ENCODE results near the gene STIP1. TPM values are rescaled to one million over a fixed set of nuclear protein-coding genes. Genes with fewer than 3 reads are reported as not detected.

The STIP1 gene
- total and polyA plus RNA-seq, 7 donors, result 124 to 207 (median 171) TPM

GRCh38 chr11:64207256-64208085 lies 21.5 kb downstream of the STIP1 start:
- Histone ChIP-seq H3K4me3 (peak overlapping the region; percentile 58), H3K9me3 (no peaks in the 10 kb centered on the region), H3K4me1 (peaks cover 11% of the 10 kb centered on the region), H3K36me3 (ENCODE audit: insufficient read depth in 1 of 2, low read depth in 1 of 2) (peaks cover 7 to 56% of the 10 kb centered on the region in 2 donors), H3K27ac (peak overlapping the region; percentile 71), H3K27me3 (ENCODE audit: insufficient read depth in 3 of 3, low read length in 2 of 3) (no peaks in the 10 kb centered on the region)
- WGBS, 3 donors, result 28 to 35% (median 34%) methylated on average over 22 to 30 of the region's 30 CpGs
- peak; percentile 26 to 48 (median 38) for ATAC-seq
- no peak for TF ChIP-seq CTCF (IDR thresholded peaks at IDR 0.05)
- intact Hi-C loops (cut with DNase I), result loop anchor here in 1 of 2 donors (5.0 kb wide), 1 partner anchor 95 kb away; the partner anchor contains the start of gene CATSPERZ
- peak; percentile 81 to 87 for DNase-seq

GRCh38 chr11:64208086-64208795 lies 22.3 kb downstream of the STIP1 start:
- intact Hi-C loops (cut with DNase I), result loop anchor here in 1 of 2 donors (5.0 kb wide), 1 partner anchor 94 kb away; the partner anchor contains the start of gene CATSPERZ
- no peaks in the 10 kb centered on the region for H3K27me3 ChIP-seq (ENCODE audit: insufficient read depth in 3 of 3, low read length in 2 of 3)
- H3K36me3 ChIP-seq (ENCODE audit: insufficient read depth in 1 of 2, low read depth in 1 of 2), result peaks cover 3 to 50% of the 10 kb centered on the region in 2 donors
- no peak for TF ChIP-seq CTCF (IDR thresholded peaks at IDR 0.05)
- DNase-seq (no peak), ATAC-seq (peak in 1 of 4 donors; percentile 1)
- peaks cover 11% of the 10 kb centered on the region for H3K4me1 ChIP-seq
- peak overlapping the region; percentile 58 for H3K4me3 ChIP-seq
- peak overlapping the region; percentile 71 for H3K27ac ChIP-seq
- 62 to 73% (median 69%) methylated on average over 23 of the region's 23 CpGs for WGBS, 3 donors
- H3K9me3 ChIP-seq, result no peaks in the 10 kb centered on the region

- intact Hi-C loops (cut with DNase I), result loop anchor here in 1 of 2 donors (5.0 kb wide), 1 partner anchor 93 kb away; the partner anchor contains the start of gene CATSPERZ
- Histone ChIP-seq H3K9me3 (no peaks in the 10 kb centered on the region), H3K4me3 (peak overlapping the region; percentile 58), H3K4me1 (peaks cover 11% of the 10 kb centered on the region), H3K27me3 (ENCODE audit: insufficient read depth in 3 of 3, low read length in 2 of 3) (no peaks in the 10 kb centered on the region), H3K27ac (no peak overlapping the region), H3K36me3 (ENCODE audit: insufficient read depth in 1 of 2, low read depth in 1 of 2) (peaks cover 3 to 43% of the 10 kb centered on the region in 2 donors)
- DNase-seq, result no peak
- ATAC-seq, result no peak
- TF ChIP-seq CTCF (IDR thresholded peaks at IDR 0.05), result no peak
- WGBS, 3 donors, result 73 to 81% (median 78%) methylated on average over 18 of the region's 18 CpGs
Observed at GRCh38 chr11:64208796-64209562, 23.0 kb downstream of the STIP1 start.

GRCh38 chr11:64209563-64209843 lies 23.5 kb downstream of the STIP1 start:
- TF ChIP-seq CTCF (IDR thresholded peaks at IDR 0.05), result no peak
- ATAC-seq, result no peak
- intact Hi-C loops (cut with DNase I), result loop anchor here in 1 of 2 donors (5.0 kb wide), 1 partner anchor 93 kb away; the partner anchor contains the start of gene CATSPERZ
- no peak overlapping the region for H3K27ac ChIP-seq
- 80 to 88% (median 85%) methylated on average over 8 of the region's 8 CpGs for WGBS, 3 donors
- H3K27me3 ChIP-seq (ENCODE audit: insufficient read depth in 3 of 3, low read length in 2 of 3), result no peaks in the 10 kb centered on the region
- H3K4me3 ChIP-seq, result no peak overlapping the region
- peaks cover 6% of the 10 kb centered on the region for H3K4me1 ChIP-seq
- no peaks in the 10 kb centered on the region for H3K9me3 ChIP-seq
- DNase-seq, result no peak
- H3K36me3 ChIP-seq (ENCODE audit: insufficient read depth in 1 of 2, low read depth in 1 of 2), result peaks cover 0 to 43% of the 10 kb centered on the region in 2 donors

Data from psoas muscle (tissue), 8 donors.